Measurements from ENCODE around the gene UIMC1.

UIMC1 gene

GRCh38 chr5:176980818-176981217 lies 25.8 kb downstream of the UIMC1 start:
- peaks cover 54% of the 10 kb centered on the region for H3K36me3 ChIP-seq (ENCODE audit: control insufficient read depth, low read length)
- H3K9me2 ChIP-seq (replicated peaks; ENCODE audit: control insufficient read depth, low read length) = no peaks in the 10 kb centered on the region
- H3K27ac ChIP-seq (ENCODE audit: low read depth, low read length) = no peak overlapping the region
- peaks cover 4% of the 10 kb centered on the region; the same call in 1 of the 2 replicates for H3F3A ChIP-seq (ENCODE audit: control insufficient read depth, insufficient read depth)
- H3K9me3 ChIP-seq (ENCODE audit: control insufficient read depth, insufficient read depth, low read length) = no peaks in the 10 kb centered on the region
- H3K4me2 ChIP-seq (ENCODE audit: low read length) = no peak overlapping the region
- peaks cover 27% of the 10 kb centered on the region for H3K4me1 ChIP-seq (ENCODE audit: control insufficient read depth, low read length)
- H4K20me1 ChIP-seq (ENCODE audit: control insufficient read depth, insufficient read depth, low read depth, low read length) = peaks cover 3% of the 10 kb centered on the region; the same call in 1 of the 2 replicates
- no peak for TF ChIP-seq EZH2phosphoT487 (IDR thresholded peaks at IDR 0.05; ENCODE audit: borderline replicate concordance, low read length)
- TF ChIP-seq CTCF (IDR thresholded peaks at IDR 0.05; ENCODE audit: low read depth, low read length, poor library complexity, severe bottlenecking) = no peak
- no peaks in the 10 kb centered on the region for H3K27me3 ChIP-seq (ENCODE audit: control insufficient read depth, low read length)
- H3K4me3 ChIP-seq (ENCODE audit: low read length) = no peak overlapping the region
- peaks cover 89% of the 10 kb centered on the region for H3K79me2 ChIP-seq (ENCODE audit: control insufficient read depth, low read length)

DNA sequence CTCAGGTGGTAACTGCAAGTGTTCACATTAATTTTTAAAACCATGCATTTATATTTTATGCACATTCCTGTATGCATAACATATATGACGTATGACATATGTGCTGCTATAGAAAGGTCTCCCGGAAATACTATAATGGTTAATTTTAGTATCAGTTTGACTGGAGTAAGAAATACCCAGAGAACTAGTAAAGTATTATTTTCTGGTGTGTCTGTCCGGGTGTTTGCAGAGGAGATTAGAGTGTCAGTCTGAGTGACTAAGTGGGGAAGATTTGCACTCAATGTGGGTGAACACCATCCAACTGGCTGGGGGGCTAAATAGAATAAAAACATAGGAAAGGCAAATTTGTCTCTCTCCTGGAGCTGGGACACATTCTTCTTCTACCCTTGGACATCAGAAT lies 26.9 kb downstream of the UIMC1 start:
- Histone ChIP-seq H3K79me2 (ENCODE audit: control insufficient read depth, low read length) (peaks cover 85% of the 10 kb centered on the region), H3K9me2 (replicated peaks; ENCODE audit: control insufficient read depth, low read length) (no peaks in the 10 kb centered on the region), H3K36me3 (ENCODE audit: control insufficient read depth, low read length) (peaks cover 65% of the 10 kb centered on the region), H3K4me1 (ENCODE audit: control insufficient read depth, low read length) (peaks cover 15% of the 10 kb centered on the region), H4K20me1 (ENCODE audit: control insufficient read depth, insufficient read depth, low read depth, low read length) (peaks cover 3% of the 10 kb centered on the region; the same call in 1 of the 2 replicates), H3F3A (ENCODE audit: control insufficient read depth, insufficient read depth) (peaks cover 5% of the 10 kb centered on the region; the same call in 1 of the 2 replicates), H3K9me3 (ENCODE audit: control insufficient read depth, insufficient read depth, low read length) (no peaks in the 10 kb centered on the region), H3K27me3 (ENCODE audit: control insufficient read depth, low read length) (no peaks in the 10 kb centered on the region), H3K4me3 (ENCODE audit: low read length) (no peak overlapping the region), H3K27ac (ENCODE audit: low read depth, low read length) (no peak overlapping the region), H3K4me2 (ENCODE audit: low read length) (no peak overlapping the region)
- TF ChIP-seq EZH2phosphoT487 (IDR thresholded peaks at IDR 0.05; ENCODE audit: borderline replicate concordance, low read length) (no peak), CTCF (IDR thresholded peaks at IDR 0.05; ENCODE audit: low read depth, low read length, poor library complexity, severe bottlenecking) (no peak)

- no peak overlapping the region for H3K27ac ChIP-seq (ENCODE audit: low read depth, low read length)
- no peaks in the 10 kb centered on the region for H3K4me1 ChIP-seq (ENCODE audit: control insufficient read depth, low read length)
- H3K4me2 ChIP-seq (ENCODE audit: low read length) = no peak overlapping the region
- TF ChIP-seq EZH2phosphoT487 (IDR thresholded peaks at IDR 0.05; ENCODE audit: borderline replicate concordance, low read length) (no peak), CTCF (IDR thresholded peaks at IDR 0.05; ENCODE audit: low read depth, low read length, poor library complexity, severe bottlenecking) (no peak)
- peaks cover 56% of the 10 kb centered on the region for H3K36me3 ChIP-seq (ENCODE audit: control insufficient read depth, low read length)
- no peaks in the 10 kb centered on the region for H3K27me3 ChIP-seq (ENCODE audit: control insufficient read depth, low read length)
- H3F3A ChIP-seq (ENCODE audit: control insufficient read depth, insufficient read depth) = peaks cover 15% of the 10 kb centered on the region
- H4K20me1 ChIP-seq (ENCODE audit: control insufficient read depth, insufficient read depth, low read depth, low read length) = no peaks in the 10 kb centered on the region
- no peak overlapping the region for H3K4me3 ChIP-seq (ENCODE audit: low read length)
- no peaks in the 10 kb centered on the region for H3K9me3 ChIP-seq (ENCODE audit: control insufficient read depth, insufficient read depth, low read length)
- H3K9me2 ChIP-seq (replicated peaks; ENCODE audit: control insufficient read depth, low read length) = no peaks in the 10 kb centered on the region
- H3K79me2 ChIP-seq (ENCODE audit: control insufficient read depth, low read length) = peaks cover 7% of the 10 kb centered on the region
These were observed 40.9 kb downstream of the UIMC1 start for GRCh38 chr5:176965633-176966032.
